K562 treated with DMSO at 1 percent for 4 hours (cell line): ENCODE data around the gene FUT9. TPM values are rescaled to one million over a fixed set of nuclear protein-coding genes. Genes with fewer than 3 reads are reported as not detected.

ENCODE experiments used
- total RNA-seq: library from RNA; unstranded; fragments of 300-600 nt; gene quantifications from 2 replicates; pipeline ENCODE4 v1.2.3, GENCODE V29; 2022; ENCODE audit not compliant: insufficient read depth

FUT9 gene
- not detected in 2 replicates for total RNA-seq

GRCh38 chr6:96015518-96016333 lies at the start of gene FUT9:
Gene FUT9, plus strand, starts transcription at chr6:96015974. Its CDS starts 187,182 bp downstream, at chr6:96203156.

